GM21576 (cell line): ENCODE results near the gene C21orf58.
"Not testable (repeated sequence)": the region's sequence is repeated elsewhere in the genome, so short reads cannot be mapped to it uniquely, and the experiment has no call there.

Source experiments
- ATAC-seq: cut with Tn5 transposase; IDR thresholded peaks from one replicate; pipeline ENCODE4 v1.9.1; 2021; ENCODE audit warnings: mild to moderate bottlenecking, moderate library complexity; ENCODE audit not compliant: unreplicated experiment

The C21orf58 gene

GRCh38 chr21:46325073-46325912 lies 1.6 kb upstream of the C21orf58 start:
- no peak for ATAC-seq

DNA sequence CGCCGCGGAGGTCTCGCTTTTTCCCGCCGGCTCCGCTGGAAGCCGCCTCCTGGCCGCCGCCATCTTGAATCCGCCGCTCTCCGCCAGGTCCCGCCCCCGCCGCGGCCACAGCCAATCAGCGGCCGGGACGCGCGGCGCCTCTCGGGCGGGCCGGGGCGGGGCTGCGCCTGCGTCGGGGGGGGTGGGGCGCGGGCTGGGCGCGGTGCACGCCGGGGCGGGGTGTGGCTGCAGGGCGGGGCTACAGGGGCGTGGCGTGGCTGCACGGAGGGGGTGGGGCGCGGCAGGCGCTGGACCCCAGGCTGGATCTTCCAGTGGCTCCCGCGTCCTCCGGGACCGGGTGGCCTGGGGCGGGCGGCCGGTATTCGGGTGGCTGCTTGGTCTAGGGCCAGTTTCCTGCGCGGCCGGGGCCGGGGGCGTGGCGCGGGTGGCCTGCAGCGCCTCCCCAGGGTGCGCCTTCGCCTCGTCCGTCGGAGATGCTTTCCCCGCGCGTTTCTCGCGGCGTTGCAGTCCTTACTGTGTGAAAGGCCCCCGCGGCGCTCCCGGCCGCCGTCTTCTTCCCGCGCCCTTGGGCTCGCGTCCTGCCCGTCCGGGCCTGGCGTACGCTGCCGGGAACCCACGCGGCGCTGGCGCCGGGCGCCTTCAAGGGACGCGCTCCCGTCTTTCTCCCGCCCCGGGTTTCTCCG lies 861 bp upstream of the C21orf58 start:
- peak; percentile 52 for ATAC-seq

DNA sequence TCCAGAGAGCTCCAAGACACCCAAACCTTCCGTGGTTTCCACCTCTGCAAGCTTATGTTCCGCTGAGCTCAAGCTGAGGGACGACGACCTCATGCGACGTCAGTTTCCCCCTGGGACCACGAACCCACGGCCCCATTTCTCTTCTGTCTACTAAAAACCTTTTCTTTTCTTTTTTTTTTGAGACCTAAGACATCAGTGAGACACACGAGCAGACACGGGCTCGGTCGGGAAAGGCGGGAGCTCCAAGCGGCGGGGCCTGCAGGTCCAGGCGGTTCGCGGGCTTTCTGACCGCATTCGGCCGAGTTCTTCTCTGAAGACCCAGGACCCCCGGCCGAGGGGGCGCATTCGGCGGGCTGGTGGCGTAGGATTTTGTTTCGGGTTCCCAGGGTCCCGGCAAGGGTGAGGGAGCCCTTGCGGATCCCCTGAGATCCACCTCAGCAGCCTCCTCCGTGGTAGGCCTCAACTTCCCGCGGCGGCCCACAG lies 402 bp downstream of the C21orf58 start:
- ATAC-seq, result no peak

- ATAC-seq, result no peak
Observed at GRCh38 chr21:46322351-46323226, 1.1 kb downstream of the C21orf58 start.

GRCh38 chr21:46320331-46320801 lies 3.3 kb downstream of the C21orf58 start:
- no peak for ATAC-seq

DNA sequence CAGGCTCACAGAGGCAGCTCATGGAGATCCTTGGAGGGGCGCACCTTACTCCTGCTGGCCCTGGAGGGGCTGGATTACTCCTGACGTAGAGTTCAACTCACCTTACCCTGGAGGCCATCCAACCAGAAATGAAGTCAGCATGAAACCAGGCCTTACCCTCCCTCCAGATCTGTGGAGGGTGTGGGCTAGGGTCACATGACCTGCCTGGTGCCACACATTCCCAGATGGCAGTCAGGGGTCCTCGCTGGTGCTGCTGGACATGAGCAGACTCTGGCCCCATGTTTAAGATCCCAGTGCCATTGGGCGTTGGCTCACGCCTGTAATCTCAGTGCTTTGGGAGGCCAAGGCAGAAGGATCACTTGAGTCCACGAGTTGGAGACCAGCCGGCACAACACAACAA lies 4.5 kb downstream of the C21orf58 start:
- ATAC-seq, result no peak

- no peak for ATAC-seq
Observed at GRCh38 chr21:46318464-46318845, 5.2 kb downstream of the C21orf58 start.

DNA sequence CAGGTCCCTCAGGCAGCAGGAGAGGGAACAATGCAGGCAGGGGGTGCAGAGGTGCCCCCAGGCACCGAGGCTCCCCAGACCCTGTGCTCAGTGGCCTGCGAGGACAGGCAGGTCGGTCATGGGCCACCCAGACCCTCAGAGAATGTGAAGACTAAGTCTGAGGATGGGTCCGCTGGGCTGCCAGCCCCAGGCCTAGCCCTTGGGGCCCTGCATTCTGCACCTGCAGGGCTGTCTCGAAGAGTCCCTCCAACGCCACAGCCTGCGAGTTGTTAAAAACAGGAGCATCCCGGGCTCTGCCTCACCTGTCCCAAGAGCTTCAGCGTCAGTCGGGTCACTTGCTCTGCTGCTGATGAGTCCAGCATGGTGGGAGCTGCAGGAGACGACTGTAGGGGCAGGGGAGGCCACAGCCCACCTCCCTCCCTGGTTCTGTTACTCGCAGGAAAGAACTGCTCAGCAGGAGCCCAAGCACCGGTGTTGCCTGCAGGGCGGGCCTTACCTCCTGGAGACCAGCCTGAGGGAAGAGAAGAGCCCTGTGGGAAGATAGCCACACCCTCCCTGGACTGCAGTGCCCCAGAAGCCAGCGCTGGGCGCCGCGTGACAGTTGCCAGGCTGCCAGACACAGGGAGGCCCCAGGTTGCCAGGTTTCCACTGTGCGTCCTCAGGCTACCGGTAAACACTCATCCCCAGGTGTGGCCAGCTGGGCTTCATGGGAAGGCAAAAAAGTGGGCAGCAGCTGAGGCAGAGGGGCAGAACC lies 5.8 kb downstream of the C21orf58 start:
- ATAC-seq, result no peak

DNA sequence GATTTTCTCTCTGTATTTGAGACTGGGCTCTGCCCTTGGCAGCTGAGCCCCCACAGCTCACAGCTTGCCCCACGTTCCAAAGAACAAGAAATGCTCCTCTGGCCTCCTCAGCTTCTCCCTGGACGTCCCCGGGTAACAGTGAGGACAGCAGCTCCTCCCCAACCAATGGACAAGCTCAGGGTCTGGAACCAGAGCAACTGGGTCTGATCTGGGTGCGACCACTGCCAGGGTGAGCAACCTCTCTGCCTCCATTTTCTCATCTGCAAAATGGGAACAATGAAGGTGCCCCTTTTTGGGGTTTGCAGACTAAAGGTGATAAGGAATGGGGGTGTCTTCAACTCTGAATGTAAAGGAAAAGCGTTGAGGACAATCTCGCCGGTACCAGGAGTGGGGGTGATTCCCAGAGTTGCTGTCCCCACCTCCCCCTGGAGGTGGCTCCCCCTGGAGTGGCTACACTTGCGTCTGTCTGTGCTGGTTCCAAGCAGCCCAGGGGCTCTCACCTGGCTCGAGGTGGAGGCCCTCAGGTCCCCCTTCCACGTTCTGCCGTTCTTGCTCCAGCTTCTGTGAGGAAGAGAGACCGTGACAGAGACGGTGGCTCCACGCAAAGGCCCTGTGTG lies 6.9 kb downstream of the C21orf58 start:
- ATAC-seq, result no peak

- ATAC-seq, result no peak
Observed at GRCh38 chr21:46314441-46315020, 9.1 kb downstream of the C21orf58 start.

- ATAC-seq, result no peak
Observed at GRCh38 chr21:46312949-46313348, 10.7 kb downstream of the C21orf58 start.

GRCh38 chr21:46311568-46311967 lies 12.1 kb downstream of the C21orf58 start:
- no peak for ATAC-seq

- ATAC-seq, result not testable (repeated sequence)
Observed at GRCh38 chr21:46310260-46310659, 13.4 kb downstream of the C21orf58 start.

DNA sequence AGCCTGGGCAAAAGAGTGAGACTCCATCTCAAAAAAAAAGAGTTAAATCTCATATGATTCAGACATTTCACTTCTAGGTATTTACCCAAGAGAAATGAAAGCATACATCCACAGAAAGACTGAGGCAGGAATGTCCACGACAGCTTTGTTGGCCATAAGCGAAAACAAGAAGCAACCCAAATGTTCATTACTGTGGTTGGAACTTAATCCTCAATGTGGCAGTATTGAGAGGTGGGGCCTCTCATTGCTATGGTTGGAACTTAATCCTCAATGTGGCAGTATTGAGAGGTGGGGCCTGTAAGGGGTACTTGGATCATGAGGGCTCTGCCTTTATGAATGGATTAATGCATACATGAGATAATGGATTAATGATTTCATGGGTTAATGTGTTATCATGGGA lies 15.2 kb downstream of the C21orf58 start:
- ATAC-seq, result no peak

- no peak for ATAC-seq
Observed at GRCh38 chr21:46307625-46308024, 16.0 kb downstream of the C21orf58 start.

- no peak for ATAC-seq
Observed at GRCh38 chr21:46304955-46305354, 18.7 kb downstream of the C21orf58 start.

- ATAC-seq, result no peak
Observed at GRCh38 chr21:46304437-46304836, 19.2 kb downstream of the C21orf58 start.

- no peak for ATAC-seq
Observed at GRCh38 chr21:46301759-46302158, 21.9 kb downstream of the C21orf58 start.

- no peak for ATAC-seq
Observed at GRCh38 chr21:46299167-46299566, 24.5 kb downstream of the C21orf58 start.
